Breast epithelium (tissue), 4 donors: ENCODE data around the gene COMP. TPM values are rescaled to one million over a fixed set of nuclear protein-coding genes. Genes with fewer than 3 reads are reported as not detected.

Experiments used
- DNase-seq, 2 donors: peaks; one replicate each; pipeline ENCODE4 v3.0.0-alpha.2; 2019; ENCODE audit warnings: low spot score in 2 of 2
- H3K27ac ChIP-seq, 2 donors: fragments of 200-600 bp; sonication (generic) in 1 of 2; one replicate each; pipeline ENCODE4 v1.5.1; 2016 to 2019; ENCODE audit warnings: mild to moderate bottlenecking in 1 of 2
- H3K27me3 ChIP-seq, 2 donors: fragments of 200-600 bp; sonication (generic) in 1 of 2; one replicate each; pipeline versions ENCODE4 v1.5.1 to v1.6.0; 2017 to 2019; ENCODE audit warnings: control low read depth in 1 of 2, mild to moderate bottlenecking in 1 of 2
- H3K36me3 ChIP-seq: fragments of 200-600 bp; one replicate; pipeline ENCODE4 v1.5.1; 2019
- H3K4me1 ChIP-seq, 2 donors: fragments of 200-600 bp; sonication (generic); one replicate each; pipeline ENCODE4 v1.5.1; 2016 to 2019; ENCODE audit warnings: control low read depth in 1 of 2
- H3K4me3 ChIP-seq, 3 donors: fragments of 200-600 bp; sonication (generic); 1 replicate in 2 of 3; 2 replicates in 1 of 3; pipeline ENCODE4 v1.5.1; 2016 to 2019; ENCODE audit warnings: mild to moderate bottlenecking in 3 of 3, moderate library complexity in 2 of 3
- H3K9me3 ChIP-seq, 2 donors: fragments of 200-600 bp; sonication (generic) in 1 of 2; one replicate each; pipeline ENCODE4 v1.5.1; 2016 to 2019; ENCODE audit warnings: control low read depth in 1 of 2
- CTCF ChIP-seq, 3 donors: fragments of 450-650 bp; IDR thresholded peaks; one replicate each; pipeline ENCODE4 v1.5.1; 2016 to 2017; ENCODE audit warnings: antibody characterized with exemption in 3 of 3, mild to moderate bottlenecking in 3 of 3, moderate library complexity in 3 of 3
- POLR2A ChIP-seq: fragments of 450-650 bp; IDR thresholded peaks from one replicate; pipeline ENCODE4 v1.6.1; 2016; ENCODE audit warnings: antibody characterized with exemption, mild to moderate bottlenecking, moderate library complexity
- POLR2AphosphoS5 ChIP-seq, 3 donors: sonication (generic); formaldehyde crosslinking; IDR thresholded peaks; one replicate each; pipeline ENCODE4 v1.6.1; 2017; ENCODE audit warnings: antibody characterized with exemption in 3 of 3
- intact Hi-C: fragments of 100-400 bp; cut with DNase I; formaldehyde crosslinking; loops from one replicate; pipeline ENCODE4 v1.15.1; 2023; ENCODE audit warnings: low total_unique reads
- total RNA-seq, 3 donors: library from RNA; depleted of rRNA; stranded (reverse); fragments of >200 nt; gene quantifications; one replicate each; pipeline ENCODE4 v1.1.0, GENCODE V29; 2016

COMP gene
- total RNA-seq, 3 donors from 2014 or later: 1.0 to 4.9 (median 2.2) TPM

- no peaks in the 10 kb centered on the region for H3K9me3 ChIP-seq
- no peak for TF ChIP-seq CTCF (IDR thresholded peaks at IDR 0.05)
- no peak for TF ChIP-seq POLR2AphosphoS5 (IDR thresholded peaks at IDR 0.05)
- no peak for TF ChIP-seq POLR2A
- intact Hi-C loops: no loop called here
- peaks cover 25 to 47% of the 10 kb centered on the region in 2 donors for H3K27me3 ChIP-seq
- H3K27ac ChIP-seq: no peak overlapping the region
- no peaks in the 10 kb centered on the region for H3K36me3 ChIP-seq
- peak overlapping the region in 2 of 3 donors; percentile 18 to 46 for H3K4me3 ChIP-seq
- peaks cover 7 to 16% of the 10 kb centered on the region in 2 donors for H3K4me1 ChIP-seq
- peak in 1 of 2 donors; percentile 70 for DNase-seq
These were observed 5.7 kb downstream of the COMP start for GRCh38 chr19:18785179-18786124.

- H3K4me3 ChIP-seq: peak overlapping the region in 1 of 3 donors; percentile 46
- no peak for TF ChIP-seq POLR2A
- no peak for TF ChIP-seq POLR2AphosphoS5 (IDR thresholded peaks at IDR 0.05)
- TF ChIP-seq CTCF (IDR thresholded peaks at IDR 0.05): no peak
- intact Hi-C loops: no loop called here
- H3K27ac ChIP-seq: no peak overlapping the region
- H3K4me1 ChIP-seq: peaks cover under 1 to 9% of the 10 kb centered on the region in 2 donors
- H3K27me3 ChIP-seq: peaks cover 23 to 40% of the 10 kb centered on the region in 2 donors
- no peak for DNase-seq
- H3K9me3 ChIP-seq: no peaks in the 10 kb centered on the region
- no peaks in the 10 kb centered on the region for H3K36me3 ChIP-seq
These were observed 6.4 kb downstream of the COMP start for GRCh38 chr19:18784786-18785120.

- no peak for DNase-seq
- intact Hi-C loops: no loop called here
- H3K27ac ChIP-seq: no peak overlapping the region
- no peaks in the 10 kb centered on the region for H3K36me3 ChIP-seq
- peaks cover 0 to 3% of the 10 kb centered on the region in 2 donors for H3K4me1 ChIP-seq
- no peak overlapping the region for H3K4me3 ChIP-seq
- no peaks in the 10 kb centered on the region for H3K9me3 ChIP-seq
- peaks cover 17 to 34% of the 10 kb centered on the region in 2 donors for H3K27me3 ChIP-seq
- TF ChIP-seq POLR2A (no peak), POLR2AphosphoS5 (IDR thresholded peaks at IDR 0.05) (no peak), CTCF (IDR thresholded peaks at IDR 0.05) (no peak)
These were observed 6.9 kb downstream of the COMP start for GRCh38 chr19:18783958-18784785.

- Histone ChIP-seq H3K9me3 (no peaks in the 10 kb centered on the region), H3K27ac (no peak overlapping the region), H3K27me3 (peaks cover 6 to 19% of the 10 kb centered on the region in 2 donors), H3K4me3 (no peak overlapping the region), H3K36me3 (no peaks in the 10 kb centered on the region), H3K4me1 (no peaks in the 10 kb centered on the region)
- TF ChIP-seq POLR2A (no peak), POLR2AphosphoS5 (IDR thresholded peaks at IDR 0.05) (no peak), CTCF (IDR thresholded peaks at IDR 0.05) (no peak)
- DNase-seq: no peak
- intact Hi-C loops: no loop called here
These were observed 8.4 kb downstream of the COMP start for GRCh38 chr19:18782559-18783225.
